HepG2 (cell line): ENCODE measurements around the gene HOXD1. TPM values are rescaled to one million over a fixed set of nuclear protein-coding genes. Genes with fewer than 3 reads are reported as not detected.

ENCODE experiments used
- CEBPB ChIP-seq: IDR thresholded peaks from 2 replicates; pipeline ENCODE4 v1.6.1; 2011; ENCODE audit warnings: low read depth, low read length, improper control_type of control experiment, borderline replicate concordance
- CEBPG ChIP-seq: IDR thresholded peaks from 2 replicates; pipeline ENCODE4 v1.6.1; 2016
- DR1 ChIP-seq: sonication (generic); formaldehyde crosslinking; IDR thresholded peaks from 2 replicates; pipeline ENCODE4 v1.8.0; 2021; ENCODE audit warnings: mild to moderate bottlenecking, missing genetic modification reagents, inconsistent platforms
- FIP1L1 ChIP-seq: fragments of 200-400 bp; formaldehyde crosslinking; IDR thresholded peaks from 2 replicates; pipeline ENCODE4 v1.6.1; 2018; ENCODE audit warnings: low read depth, mild to moderate bottlenecking, low read length, moderate library complexity, borderline replicate concordance; ENCODE audit not compliant: insufficient read depth
- HDAC1 ChIP-seq: sonication (generic); formaldehyde crosslinking; IDR thresholded peaks from 2 replicates; pipeline ENCODE4 v1.5.1; 2020; ENCODE audit warnings: mild to moderate bottlenecking, missing genetic modification reagents
- HNF4A ChIP-seq: sonication (generic); formaldehyde crosslinking; IDR thresholded peaks from 2 replicates; pipeline ENCODE4 v1.4.0; 2020; ENCODE audit warnings: missing genetic modification reagents
- MLXIP ChIP-seq: sonication (generic); formaldehyde crosslinking; IDR thresholded peaks from 2 replicates; pipeline ENCODE4 v1.9.0; 2021; ENCODE audit warnings: missing genetic modification reagents, borderline replicate concordance
- NKX3-1 ChIP-seq: sonication (generic); formaldehyde crosslinking; IDR thresholded peaks from 2 replicates; pipeline ENCODE4 v1.5.0; 2020; ENCODE audit warnings: missing genetic modification reagents
- NPAS2 ChIP-seq: sonication (generic); formaldehyde crosslinking; IDR thresholded peaks from 2 replicates; pipeline ENCODE4 v1.8.0; 2022; ENCODE audit warnings: mild to moderate bottlenecking, missing genetic modification reagents, borderline replicate concordance
- RXRB ChIP-seq: IDR thresholded peaks from 2 replicates; pipeline ENCODE4 v1.6.1; 2016; ENCODE audit warnings: borderline replicate concordance, missing genetic modification reagents, missing compliant biosample characterization
- SIN3A ChIP-seq: IDR thresholded peaks from 2 replicates; pipeline ENCODE4 v1.6.1; 2011; ENCODE audit warnings: low read depth, mild to moderate bottlenecking, control low read depth, low read length, borderline replicate concordance
- TAF15 ChIP-seq: fragments of 200-400 bp; formaldehyde crosslinking; IDR thresholded peaks from one replicate; pipeline ENCODE4 v1.6.1; 2018; ENCODE audit warnings: mild to moderate bottlenecking, low read depth, low read length; ENCODE audit not compliant: poor library complexity, severe bottlenecking
- TFAP4 ChIP-seq: sonication (generic); IDR thresholded peaks from 2 replicates; pipeline ENCODE4 v1.6.1; 2016; ENCODE audit warnings: low read depth, borderline replicate concordance
- THRA ChIP-seq: sonication (generic); formaldehyde crosslinking; IDR thresholded peaks from 2 replicates; pipeline ENCODE4 v1.4.0; 2020; ENCODE audit warnings: missing genetic modification reagents, borderline replicate concordance
- ZBTB25 ChIP-seq: IDR thresholded peaks from 2 replicates; pipeline ENCODE4 v1.6.1; 2018; ENCODE audit warnings: missing genetic modification reagents
- ZNF136 ChIP-seq: sonication (generic); formaldehyde crosslinking; IDR thresholded peaks from 2 replicates; pipeline ENCODE4 v1.8.1; 2022; ENCODE audit warnings: low read depth, mild to moderate bottlenecking, moderate library complexity, missing genetic modification reagents
- ZNF160 ChIP-seq: sonication (generic); formaldehyde crosslinking; IDR thresholded peaks from 2 replicates; pipeline ENCODE4 v1.8.0; 2022; ENCODE audit warnings: mild to moderate bottlenecking, inconsistent platforms, missing genetic modification reagents
- ZNF335 ChIP-seq: sonication (generic); formaldehyde crosslinking; IDR thresholded peaks from 2 replicates; pipeline ENCODE4 v1.4.0; 2020; ENCODE audit warnings: missing genetic modification reagents
- ZNF598 ChIP-seq: sonication (generic); formaldehyde crosslinking; IDR thresholded peaks from 2 replicates; pipeline ENCODE4 v1.5.1; 2020; ENCODE audit warnings: mild to moderate bottlenecking, missing genetic modification reagents, borderline replicate concordance
- ZNF749 ChIP-seq: sonication (generic); formaldehyde crosslinking; IDR thresholded peaks from 2 replicates; pipeline ENCODE4 v1.8.0; 2022; ENCODE audit warnings: mild to moderate bottlenecking, missing genetic modification reagents, moderate library complexity, borderline replicate concordance
- ZNF766 ChIP-seq: sonication (generic); formaldehyde crosslinking; IDR thresholded peaks from 2 replicates; pipeline ENCODE4 v1.5.0; 2020; ENCODE audit warnings: missing genetic modification reagents, borderline replicate concordance
- polyA plus RNA-seq, 8 experiments: library from polyadenylated mRNA; depleted of rRNA in 3 of 8; stranded (reverse) in 7 of 8; unstranded in 1 of 8; fragments of >200 nt; fragmentation: Illumina TruSeq in 4 of 8; extraction: Trizol in 4 of 8; gene quantifications; 2 replicates each; pipeline versions ENCODE4 v1.2.1 to v1.2.3, GENCODE V29; 2011 to 2016; ENCODE audit warnings: low read depth in 4 of 8, missing spikeins in 1 of 8, mixed read lengths in 1 of 8; ENCODE audit not compliant: insufficient read depth in 1 of 8
- total RNA-seq, 5 experiments: library from RNA; depleted of rRNA; stranded (reverse); fragments of >200 nt; fragmentation: Illumina TruSeq; extraction: Trizol; gene quantifications; 2 replicates each; pipeline ENCODE4 v1.2.3, GENCODE V29; 2016; ENCODE audit warnings: low read depth in 1 of 5
- TF ChIP-seq, protein P1 (sequence below): sonication (generic); formaldehyde crosslinking; IDR thresholded peaks from 2 replicates; pipeline ENCODE4 v1.4.0; 2020; ENCODE audit warnings: mild to moderate bottlenecking, missing genetic modification reagents

HOXD1 gene
- total and polyA plus RNA-seq, 2 of the 13 experiments (the other 11 are each of a cell fraction or from before 2014, with no cell fraction given): 10.0 to 22.3 TPM

DNA sequence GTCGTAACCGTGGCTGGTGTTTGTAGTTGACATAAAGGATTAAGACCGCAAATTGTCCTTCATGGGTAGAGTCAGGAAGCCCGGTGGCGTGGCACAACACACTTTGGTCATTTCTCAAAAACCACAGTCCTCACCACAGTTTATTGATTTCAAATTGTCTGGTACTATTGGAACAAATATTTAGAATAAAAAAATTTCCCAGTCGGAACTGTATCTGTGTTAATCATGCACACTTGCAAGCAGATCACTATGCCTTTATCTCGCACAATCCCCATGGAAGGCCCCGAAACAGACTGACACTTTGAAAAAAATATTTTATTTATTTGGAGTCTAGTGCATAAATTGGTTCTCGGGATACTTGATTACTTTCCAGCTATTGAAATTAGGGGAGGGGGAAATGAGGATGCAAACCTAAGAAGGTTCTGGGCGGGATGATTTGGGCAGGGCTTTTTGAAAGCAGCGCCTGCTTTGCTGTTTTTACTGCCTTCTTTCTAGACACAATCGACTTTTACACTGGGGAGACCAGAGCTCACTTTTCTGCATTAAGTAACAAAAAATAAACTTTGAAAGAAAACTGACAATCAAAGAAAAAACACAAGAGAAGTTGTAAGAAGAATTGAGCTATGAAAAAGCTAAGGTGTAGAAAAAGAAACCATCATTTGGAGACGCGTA is 15.4 kb upstream of the HOXD1 start (continued):
- TF ChIP-seq ZBTB25 (CRISPR knock-in tag) (no peak), TAF15 (no peak), RXRB (0 out of 2 replicates have a peak, but pooled peaks have one; percentile 31), ZNF766 (CRISPR knock-in tag) (no peak), MLXIP (CRISPR knock-in tag) (no peak), ZNF160 (CRISPR knock-in tag) (no peak), THRA (CRISPR knock-in tag) (no peak), HNF4A (CRISPR knock-in tag) (peak; percentile 67), DR1 (CRISPR knock-in tag) (no peak), SIN3A (no peak), FIP1L1 (no peak), CEBPB (no peak), NPAS2 (no peak), CEBPG (CRISPR knock-in tag) (peak; percentile 22; the same call in 1 of the 2 replicates), ZNF136 (CRISPR knock-in tag) (no peak), ZNF749 (no peak), TFAP4 (no peak), HDAC1 (CRISPR knock-in tag) (no peak; the same call in 1 of the 2 replicates), ZNF335 (CRISPR knock-in tag) (no peak), ZNF598 (CRISPR knock-in tag) (no peak), NKX3-1 (0 out of 2 replicates have a peak, but pooled peaks have one; percentile 27)
- TF ChIP-seq, protein P1, sequence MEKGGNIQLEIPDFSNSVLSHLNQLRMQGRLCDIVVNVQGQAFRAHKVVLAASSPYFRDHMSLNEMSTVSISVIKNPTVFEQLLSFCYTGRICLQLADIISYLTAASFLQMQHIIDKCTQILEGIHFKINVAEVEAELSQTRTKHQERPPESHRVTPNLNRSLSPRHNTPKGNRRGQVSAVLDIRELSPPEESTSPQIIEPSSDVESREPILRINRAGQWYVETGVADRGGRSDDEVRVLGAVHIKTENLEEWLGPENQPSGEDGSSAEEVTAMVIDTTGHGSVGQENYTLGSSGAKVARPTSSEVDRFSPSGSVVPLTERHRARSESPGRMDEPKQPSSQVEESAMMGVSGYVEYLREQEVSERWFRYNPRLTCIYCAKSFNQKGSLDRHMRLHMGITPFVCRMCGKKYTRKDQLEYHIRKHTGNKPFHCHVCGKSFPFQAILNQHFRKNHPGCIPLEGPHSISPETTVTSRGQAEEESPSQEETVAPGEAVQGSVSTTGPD (CRISPR knock-in tag): peak; percentile 97
